HG03025 (cell line): ENCODE measurements around the gene CASTOR1.

Experiments
- ATAC-seq: cut with Tn5 transposase; IDR thresholded peaks from one replicate; pipeline ENCODE4 v1.9.1; 2021; ENCODE audit warnings: mild to moderate bottlenecking, moderate library complexity; ENCODE audit not compliant: unreplicated experiment, low FRiP score

The CASTOR1 gene

GRCh38 chr22:30320021-30320556 is 30.8 kb upstream of the CASTOR1 start:
- ATAC-seq: no peak

GRCh38 chr22:30318799-30319419 is 29.6 kb upstream of the CASTOR1 start:
- ATAC-seq: no peak

- no peak for ATAC-seq
These were observed 28.5 kb upstream of the CASTOR1 start for GRCh38 chr22:30317778-30318177.

GRCh38 chr22:30315962-30316576 is 26.8 kb upstream of the CASTOR1 start:
- ATAC-seq: no peak

- ATAC-seq: no peak
These were observed 25.6 kb upstream of the CASTOR1 start for GRCh38 chr22:30314915-30315314.

- ATAC-seq: no peak
These were observed 24.4 kb upstream of the CASTOR1 start for GRCh38 chr22:30313527-30314363.

- ATAC-seq: no peak
These were observed 22.7 kb upstream of the CASTOR1 start for GRCh38 chr22:30312053-30312452.

- ATAC-seq: no peak
These were observed 21.8 kb upstream of the CASTOR1 start for GRCh38 chr22:30310881-30311771.

- no peak for ATAC-seq
These were observed 20.8 kb upstream of the CASTOR1 start for GRCh38 chr22:30309951-30310741.

- ATAC-seq: no peak
These were observed 19.4 kb upstream of the CASTOR1 start for GRCh38 chr22:30308518-30309230.

GRCh38 chr22:30308093-30308492 is 18.8 kb upstream of the CASTOR1 start:
- no peak for ATAC-seq

- no peak for ATAC-seq
These were observed 17.8 kb upstream of the CASTOR1 start for GRCh38 chr22:30307041-30307574.

- no peak for ATAC-seq
These were observed 17.3 kb upstream of the CASTOR1 start for GRCh38 chr22:30306627-30307011.

GRCh38 chr22:30305906-30306626 is 16.8 kb upstream of the CASTOR1 start:
- ATAC-seq: no peak

- ATAC-seq: no peak
These were observed 16.2 kb upstream of the CASTOR1 start for GRCh38 chr22:30305519-30305905.

GRCh38 chr22:30304495-30305244 is 15.4 kb upstream of the CASTOR1 start:
- no peak for ATAC-seq

- ATAC-seq: no peak
These were observed 13.5 kb upstream of the CASTOR1 start for GRCh38 chr22:30302810-30303138.
